Activated T-cell treated with anti-CD3 and anti-CD28 coated beads, Interleukin-2, amount 50 U/mL, for 24 hours (primary cell): ENCODE measurements around the gene HIVEP3.

Experiments used
- DNase-seq: peaks from one replicate; pipeline ENCODE4 v3.0.0-alpha.2; 2020
- H3K27ac Mint-ChIP-seq: 2 replicates; pipeline ENCODE4 v1.8.0; 2020; ENCODE audit warnings: mild to moderate bottlenecking, mixed read lengths
- H3K27me3 Mint-ChIP-seq: 2 replicates; pipeline ENCODE4 v1.8.0; 2020; ENCODE audit warnings: mixed read lengths
- H3K36me3 Mint-ChIP-seq: 2 replicates; pipeline ENCODE4 v1.8.0; 2020; ENCODE audit warnings: low read depth, mixed read lengths
- H3K4me1 Mint-ChIP-seq: 2 replicates; pipeline ENCODE4 v1.8.0; 2020; ENCODE audit warnings: low read depth, mixed read lengths
- H3K4me3 Mint-ChIP-seq: 2 replicates; pipeline ENCODE4 v1.8.0; 2020; ENCODE audit warnings: mild to moderate bottlenecking, moderate library complexity, mixed read lengths
- H3K9me3 Mint-ChIP-seq: 2 replicates; pipeline ENCODE4 v1.8.0; 2020; ENCODE audit warnings: mixed read lengths

The HIVEP3 gene

DNA sequence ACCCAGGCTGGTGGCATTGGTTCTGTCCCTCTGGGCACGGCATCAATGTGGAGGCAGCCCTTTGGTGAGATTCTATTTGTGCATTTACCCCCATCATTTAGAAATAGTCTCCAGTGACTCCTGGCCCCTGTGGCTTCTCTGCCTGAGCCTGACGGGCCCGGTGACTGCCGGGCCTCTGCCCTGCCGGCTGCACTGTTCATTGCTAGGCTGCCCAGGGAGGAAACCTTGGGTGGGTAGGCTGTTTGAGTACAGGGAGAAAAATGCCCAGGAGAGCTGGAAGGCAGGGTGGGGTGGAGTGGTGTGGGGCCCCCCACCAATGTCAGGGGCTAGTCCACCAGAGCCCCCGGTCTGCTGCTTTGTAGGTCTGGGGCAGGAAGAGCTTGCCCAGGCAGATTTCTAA, 410.9 kb downstream of the HIVEP3 start:
- no peaks in the 10 kb centered on the region for H3K27me3 Mint-ChIP-seq
- peaks cover 34% of the 10 kb centered on the region for H3K36me3 Mint-ChIP-seq
- H3K4me3 Mint-ChIP-seq, result no peak overlapping the region
- H3K9me3 Mint-ChIP-seq, result no peaks in the 10 kb centered on the region
- no peak for DNase-seq
- peaks cover 9% of the 10 kb centered on the region for H3K4me1 Mint-ChIP-seq
- no peak overlapping the region for H3K27ac Mint-ChIP-seq

DNA sequence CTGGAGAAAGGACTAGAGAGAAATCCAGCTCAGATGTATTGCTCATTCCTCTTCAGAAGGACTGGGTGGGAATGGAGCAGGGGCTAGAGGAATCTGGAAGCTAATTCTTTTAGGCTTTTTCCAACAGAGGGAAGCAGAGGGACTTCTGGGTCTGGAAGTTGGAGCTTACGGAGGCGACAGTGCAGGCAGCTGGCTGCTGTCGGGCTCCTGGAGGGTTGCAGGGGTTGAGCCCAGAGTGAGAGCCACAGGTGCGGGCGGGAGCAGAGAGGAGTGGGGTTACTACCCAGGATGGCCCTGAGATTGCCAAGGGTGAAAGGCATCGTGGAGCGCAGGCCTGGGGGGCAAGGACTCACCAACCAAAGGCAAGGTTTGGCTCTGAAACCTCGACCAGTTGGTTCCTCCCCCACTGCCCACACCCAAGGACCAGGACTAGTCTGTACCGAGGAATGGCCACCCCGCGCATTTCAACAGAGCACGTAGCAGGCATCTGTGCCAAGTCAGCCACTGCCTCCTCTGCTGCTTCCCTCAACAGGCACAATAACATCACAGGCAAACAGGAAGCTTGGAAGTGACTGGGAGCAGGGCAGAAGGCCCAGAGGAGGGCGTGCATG, 411.5 kb downstream of the HIVEP3 start:
- Mint-ChIP-seq H3K4me1 (peaks cover 9% of the 10 kb centered on the region), H3K27ac (peak overlapping the region; percentile 28), H3K27me3 (no peaks in the 10 kb centered on the region), H3K9me3 (no peaks in the 10 kb centered on the region), H3K4me3 (no peak overlapping the region), H3K36me3 (peaks cover 27% of the 10 kb centered on the region)
- DNase-seq, result no peak

DNA sequence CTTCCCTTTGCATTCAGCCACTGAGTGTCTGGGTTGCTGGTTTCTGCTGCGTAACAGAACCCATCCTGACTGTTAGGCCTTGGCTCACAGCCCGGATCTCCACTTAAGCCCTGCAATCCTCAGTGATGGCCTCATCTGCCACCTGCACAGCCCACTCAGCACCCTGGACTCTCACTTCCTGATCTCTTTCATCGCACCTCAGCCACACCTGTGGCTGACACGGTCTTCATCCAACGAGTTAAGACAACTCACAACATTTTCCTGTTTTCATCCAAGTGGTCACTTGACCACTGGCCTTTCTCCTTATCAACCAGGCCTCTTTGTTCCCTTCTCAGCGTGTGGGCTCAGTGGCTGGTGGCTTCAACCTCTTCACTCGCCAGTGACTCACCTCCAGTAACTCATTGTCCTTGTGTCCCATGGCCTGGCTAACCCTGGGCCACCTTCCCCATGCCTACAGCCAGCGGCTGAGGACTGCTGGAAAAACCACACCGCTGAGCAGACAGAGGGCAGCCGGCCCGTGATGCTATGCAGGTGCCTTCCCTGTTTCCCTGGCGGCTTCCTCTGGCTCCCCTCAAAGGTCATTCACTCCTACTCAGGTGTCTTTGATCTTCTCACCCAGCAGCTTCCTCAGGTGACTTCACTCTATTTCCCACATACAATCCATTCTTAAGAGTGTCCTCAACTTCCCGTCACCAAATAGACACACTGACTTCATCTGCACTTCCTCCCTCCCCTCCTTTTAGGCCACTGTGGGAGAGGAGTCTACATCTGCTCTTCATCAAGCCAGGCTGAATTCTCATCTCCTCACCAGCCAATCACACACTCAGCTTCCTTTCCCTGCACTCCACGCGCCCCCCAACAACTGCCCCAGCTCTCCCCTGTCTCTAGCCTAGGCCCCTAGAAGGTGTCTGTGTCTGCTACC, 414.3 kb downstream of the HIVEP3 start:
- Mint-ChIP-seq H3K4me3 (no peak overlapping the region), H3K27ac (peak overlapping the region; percentile 19), H3K27me3 (no peaks in the 10 kb centered on the region), H3K9me3 (no peaks in the 10 kb centered on the region), H3K36me3 (peaks cover 6% of the 10 kb centered on the region), H3K4me1 (peaks cover 9% of the 10 kb centered on the region)
- no peak for DNase-seq

DNA sequence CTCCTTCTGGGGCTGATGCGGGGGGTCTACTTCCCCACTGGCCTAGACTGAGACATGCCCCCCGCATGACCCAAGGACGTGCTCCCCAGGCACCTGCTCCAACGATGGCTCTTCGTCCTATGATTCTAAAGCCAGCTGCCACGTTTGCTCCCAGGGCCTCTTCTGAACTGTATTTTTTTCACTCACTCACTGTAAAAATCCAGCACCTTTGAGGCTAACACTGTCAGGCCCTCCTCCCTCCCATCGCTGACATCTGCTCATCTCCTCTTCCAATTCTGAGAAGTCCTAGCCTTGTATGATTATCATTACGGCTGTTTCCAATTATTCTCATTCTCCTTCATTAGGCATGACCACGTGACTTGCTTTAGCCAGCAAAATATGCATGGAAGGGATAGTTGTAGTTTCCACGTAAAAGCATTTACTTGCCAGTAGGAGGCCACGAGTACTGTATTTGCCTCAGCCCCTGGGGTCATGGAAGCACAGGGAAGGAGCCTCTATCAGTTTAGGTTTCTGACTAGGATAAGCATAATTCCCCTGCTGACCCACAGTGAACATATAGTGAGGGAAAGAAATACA, 415.1 kb downstream of the HIVEP3 start:
- DNase-seq, result no peak
- Mint-ChIP-seq H3K27me3 (no peaks in the 10 kb centered on the region), H3K4me3 (no peak overlapping the region), H3K4me1 (peaks cover 9% of the 10 kb centered on the region), H3K9me3 (no peaks in the 10 kb centered on the region), H3K36me3 (no peaks in the 10 kb centered on the region), H3K27ac (no peak overlapping the region)

DNA sequence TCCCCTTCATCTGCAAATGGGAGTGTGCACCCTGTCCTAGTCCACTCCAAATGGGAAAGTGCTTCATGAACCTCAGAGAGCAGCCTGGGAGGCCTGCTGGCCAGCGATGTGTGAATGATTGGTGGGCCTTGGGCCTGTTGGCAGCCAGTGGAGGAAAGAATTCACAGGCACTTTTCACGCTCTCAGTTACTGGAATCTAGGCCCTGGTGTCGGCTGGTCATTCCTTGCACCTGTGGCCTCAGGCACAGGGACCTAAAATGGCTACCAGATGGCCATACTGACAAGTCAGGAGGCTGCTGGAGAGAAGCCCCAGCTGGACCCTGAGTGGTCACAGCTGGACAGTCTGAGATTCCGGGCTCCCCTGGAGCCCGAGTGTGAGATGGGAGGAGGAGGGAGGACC, 415.8 kb downstream of the HIVEP3 start:
- Mint-ChIP-seq H3K36me3 (no peaks in the 10 kb centered on the region), H3K27me3 (no peaks in the 10 kb centered on the region), H3K4me1 (peaks cover 9% of the 10 kb centered on the region), H3K4me3 (no peak overlapping the region), H3K27ac (no peak overlapping the region), H3K9me3 (no peaks in the 10 kb centered on the region)
- DNase-seq, result no peak

DNA sequence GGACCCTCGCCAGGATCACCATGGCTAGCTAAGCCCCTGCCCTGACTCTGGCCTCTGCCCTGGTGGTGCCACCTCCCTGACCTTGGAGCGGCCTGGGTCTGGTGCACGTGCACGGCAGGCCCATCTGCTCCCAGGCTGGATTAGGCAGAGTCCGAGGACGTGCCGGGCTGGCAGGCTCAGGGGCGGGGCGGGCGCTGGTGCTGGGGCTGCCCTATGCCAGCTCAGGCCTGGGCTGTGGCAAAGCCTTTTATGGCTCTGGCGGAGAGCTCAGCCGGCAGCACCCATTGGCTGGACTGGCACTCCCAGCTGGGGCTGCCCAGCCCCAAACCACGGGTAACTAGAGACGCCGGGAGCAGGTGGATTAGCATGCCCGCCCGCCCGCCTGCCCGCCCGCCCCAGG, 417.1 kb downstream of the HIVEP3 start:
- Mint-ChIP-seq H3K27ac (no peak overlapping the region), H3K4me1 (peaks cover 9% of the 10 kb centered on the region), H3K27me3 (peaks cover 8% of the 10 kb centered on the region), H3K9me3 (no peaks in the 10 kb centered on the region), H3K4me3 (no peak overlapping the region), H3K36me3 (no peaks in the 10 kb centered on the region)
- no peak for DNase-seq

DNA sequence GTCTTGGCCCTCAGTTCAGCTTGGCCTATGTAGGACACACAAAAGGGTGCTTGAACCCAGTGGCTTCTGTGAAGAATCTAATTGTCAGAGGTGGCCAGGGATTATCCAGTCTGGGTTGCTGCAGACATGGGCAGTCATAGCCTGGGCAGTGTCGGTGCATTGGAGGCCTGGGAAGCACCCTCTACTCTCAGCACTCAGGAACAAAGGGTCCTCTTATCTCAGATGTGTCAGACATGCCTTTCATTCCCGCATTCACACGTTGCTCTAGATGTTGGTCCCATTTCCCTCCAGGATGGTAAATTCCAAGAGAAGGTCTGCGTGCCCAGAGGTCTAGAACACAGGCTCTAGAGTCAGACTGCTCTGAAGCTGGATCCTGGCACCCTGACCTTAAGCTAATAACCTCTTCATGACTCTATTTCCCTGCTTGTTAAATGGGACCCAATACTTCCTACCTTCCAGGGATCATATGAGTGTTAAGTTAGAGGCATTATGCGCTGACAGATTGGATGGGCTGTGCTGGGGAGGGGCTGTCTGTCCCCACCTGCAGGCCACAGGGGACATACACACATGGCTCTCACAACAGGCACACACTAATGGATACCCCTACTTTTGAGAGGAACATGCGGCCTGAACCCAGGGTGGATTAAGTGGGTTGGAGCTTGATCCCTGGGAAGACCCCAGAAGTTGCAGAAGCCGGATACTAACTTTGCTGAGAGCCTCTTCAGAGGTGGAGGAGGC, 417.8 kb downstream of the HIVEP3 start:
- no peak for DNase-seq
- no peak overlapping the region for H3K4me3 Mint-ChIP-seq
- no peaks in the 10 kb centered on the region for H3K9me3 Mint-ChIP-seq
- H3K36me3 Mint-ChIP-seq, result no peaks in the 10 kb centered on the region
- H3K27ac Mint-ChIP-seq, result no peak overlapping the region
- H3K27me3 Mint-ChIP-seq, result peaks cover 8% of the 10 kb centered on the region
- peaks cover 9% of the 10 kb centered on the region for H3K4me1 Mint-ChIP-seq

DNA sequence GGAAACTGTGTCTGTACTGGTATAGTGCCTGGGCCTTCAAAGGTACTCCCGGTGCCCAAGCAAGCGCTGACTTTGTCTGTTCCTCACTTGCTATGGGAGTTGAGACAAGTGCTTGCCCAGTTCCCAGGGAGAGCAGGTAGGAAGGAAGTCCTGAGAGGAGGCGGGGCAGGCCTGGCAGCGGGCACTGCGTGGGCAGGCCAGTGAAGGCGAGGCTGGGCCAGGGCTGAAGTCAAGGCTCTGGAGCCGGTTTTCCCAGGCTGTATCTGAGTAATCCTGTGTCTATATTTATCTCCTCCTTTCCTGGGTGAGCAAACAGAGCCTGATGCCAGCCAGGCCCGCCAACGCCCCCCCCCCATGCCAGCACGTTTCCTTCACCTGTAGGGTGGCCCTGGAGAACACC, 418.3 kb downstream of the HIVEP3 start:
- H3K9me3 Mint-ChIP-seq, result no peaks in the 10 kb centered on the region
- no peak overlapping the region for H3K4me3 Mint-ChIP-seq
- H3K27me3 Mint-ChIP-seq, result peaks cover 14% of the 10 kb centered on the region
- DNase-seq, result no peak
- no peaks in the 10 kb centered on the region for H3K36me3 Mint-ChIP-seq
- H3K27ac Mint-ChIP-seq, result no peak overlapping the region
- H3K4me1 Mint-ChIP-seq, result peaks cover 14% of the 10 kb centered on the region

DNA sequence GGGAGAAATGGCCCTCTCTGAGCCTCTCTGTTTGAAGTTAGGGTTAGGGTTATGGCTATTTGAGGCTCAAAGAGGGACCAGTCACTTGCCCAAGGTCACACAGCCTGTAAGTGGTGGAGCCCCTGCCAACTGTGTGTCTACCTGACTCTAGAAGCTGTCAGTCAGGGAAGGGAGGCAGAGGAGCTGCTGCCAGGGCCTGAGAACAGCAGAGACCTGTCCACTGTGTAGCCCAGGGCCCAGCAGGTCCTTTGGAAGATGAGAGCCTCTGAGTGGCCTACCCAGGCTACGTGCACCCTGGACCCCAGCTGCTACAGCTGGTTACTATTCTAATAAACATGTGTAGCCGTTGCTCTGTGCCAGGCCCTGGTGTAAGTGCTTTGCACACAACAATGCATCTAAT, 419.1 kb downstream of the HIVEP3 start:
- Mint-ChIP-seq H3K4me3 (no peak overlapping the region), H3K27me3 (peaks cover 22% of the 10 kb centered on the region), H3K9me3 (no peaks in the 10 kb centered on the region), H3K27ac (no peak overlapping the region), H3K36me3 (no peaks in the 10 kb centered on the region), H3K4me1 (peaks cover 10% of the 10 kb centered on the region)
- DNase-seq, result no peak

DNA sequence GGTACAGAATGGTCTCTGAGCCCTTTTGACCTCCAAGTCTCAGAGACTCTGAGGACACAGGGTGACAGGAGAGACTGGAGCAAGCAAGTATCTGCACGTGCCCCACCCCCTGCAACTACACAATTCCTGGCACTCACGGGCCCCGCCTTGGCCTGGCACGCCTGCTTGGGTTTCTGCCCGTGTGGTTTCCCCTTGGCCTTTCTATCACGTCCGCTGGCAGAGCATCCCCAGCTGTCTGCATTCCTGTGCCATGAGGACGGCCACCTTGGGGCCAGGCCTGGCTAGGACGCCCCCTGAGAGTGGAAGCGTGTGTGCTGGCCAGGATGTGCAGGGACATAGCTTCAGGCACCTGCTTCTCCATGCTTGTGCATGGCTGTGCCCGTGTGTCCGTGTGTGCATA, 419.9 kb downstream of the HIVEP3 start:
- no peaks in the 10 kb centered on the region for H3K9me3 Mint-ChIP-seq
- H3K4me3 Mint-ChIP-seq, result no peak overlapping the region
- no peak overlapping the region for H3K27ac Mint-ChIP-seq
- no peaks in the 10 kb centered on the region for H3K36me3 Mint-ChIP-seq
- peaks cover 5% of the 10 kb centered on the region for H3K4me1 Mint-ChIP-seq
- H3K27me3 Mint-ChIP-seq, result peaks cover 26% of the 10 kb centered on the region
- DNase-seq, result no peak

DNA sequence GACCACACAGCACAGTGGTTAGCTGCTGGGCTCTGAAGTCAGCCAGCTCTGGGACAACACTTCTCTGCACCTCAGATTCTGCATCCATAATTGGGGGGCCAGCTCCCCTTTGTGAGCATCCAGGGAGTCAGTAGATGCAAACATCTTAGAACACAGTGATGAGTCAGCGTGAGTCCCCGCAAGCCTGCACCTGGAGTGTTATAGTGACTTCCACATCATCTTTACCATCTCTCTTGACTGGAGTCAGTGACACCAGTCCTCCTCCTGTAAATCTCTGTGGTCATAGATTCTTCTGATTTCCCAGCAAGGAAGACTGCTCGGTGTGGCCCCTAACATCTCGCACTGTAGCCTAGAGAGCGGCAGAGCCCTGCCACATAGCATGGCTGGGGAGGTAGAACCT, 420.3 kb downstream of the HIVEP3 start:
- no peak overlapping the region for H3K4me3 Mint-ChIP-seq
- DNase-seq, result no peak
- H3K27me3 Mint-ChIP-seq, result peaks cover 26% of the 10 kb centered on the region
- H3K9me3 Mint-ChIP-seq, result no peaks in the 10 kb centered on the region
- H3K36me3 Mint-ChIP-seq, result no peaks in the 10 kb centered on the region
- no peak overlapping the region for H3K27ac Mint-ChIP-seq
- H3K4me1 Mint-ChIP-seq, result peaks cover 5% of the 10 kb centered on the region

DNA sequence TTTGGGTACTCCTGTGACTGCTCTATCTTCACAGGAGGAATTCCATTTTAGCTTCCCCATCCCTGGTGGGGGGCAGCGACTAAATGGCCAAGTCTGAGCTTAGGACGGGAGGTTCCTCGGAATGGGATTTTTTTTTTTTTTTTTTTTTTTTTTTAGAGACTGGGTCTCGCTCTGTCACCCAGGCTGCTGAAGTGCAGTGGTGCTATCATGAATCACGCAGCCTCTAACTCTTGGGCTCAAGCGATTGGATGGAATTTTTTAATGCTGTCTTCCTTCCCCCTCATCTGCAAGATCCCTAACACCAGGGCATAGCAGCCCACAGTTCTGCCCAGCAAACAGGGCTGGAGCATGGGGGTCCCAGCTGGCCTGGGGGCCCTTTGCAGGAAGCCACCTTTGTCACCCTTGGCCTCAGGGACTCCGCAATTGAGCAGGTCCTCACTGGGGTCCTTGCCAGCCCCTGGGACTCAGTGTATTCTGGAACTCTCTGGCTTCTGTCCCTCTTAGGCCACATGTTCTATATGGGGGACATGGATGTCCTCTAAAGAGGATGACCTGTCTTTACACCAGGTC, 421.2 kb downstream of the HIVEP3 start:
- DNase-seq, result no peak
- no peaks in the 10 kb centered on the region for H3K36me3 Mint-ChIP-seq
- no peaks in the 10 kb centered on the region for H3K9me3 Mint-ChIP-seq
- peaks cover 26% of the 10 kb centered on the region for H3K27me3 Mint-ChIP-seq
- no peak overlapping the region for H3K4me3 Mint-ChIP-seq
- H3K4me1 Mint-ChIP-seq, result peaks cover 7% of the 10 kb centered on the region
- H3K27ac Mint-ChIP-seq, result no peak overlapping the region

DNA sequence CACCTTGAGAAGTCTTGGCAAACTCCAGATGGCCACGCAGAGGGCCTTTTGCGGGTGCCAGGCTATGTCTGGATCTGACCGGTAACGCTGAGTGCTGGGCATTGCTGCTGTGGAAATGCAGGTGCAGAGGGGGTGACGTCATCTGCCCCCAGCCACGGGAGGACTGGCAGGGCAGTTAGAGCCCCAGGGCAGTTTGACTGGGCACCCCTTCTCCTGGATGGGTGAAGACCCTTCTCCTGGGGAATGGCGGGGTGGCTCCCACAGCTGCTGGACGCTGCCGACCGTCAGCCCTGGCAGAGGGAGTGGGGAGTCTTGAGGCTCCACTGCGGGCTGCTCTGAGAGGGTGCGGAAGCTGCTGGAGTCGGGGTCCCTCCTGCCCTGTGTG, 421.7 kb downstream of the HIVEP3 start:
- no peaks in the 10 kb centered on the region for H3K36me3 Mint-ChIP-seq
- H3K27ac Mint-ChIP-seq, result no peak overlapping the region
- no peak overlapping the region for H3K4me3 Mint-ChIP-seq
- H3K9me3 Mint-ChIP-seq, result no peaks in the 10 kb centered on the region
- peaks cover 7% of the 10 kb centered on the region for H3K4me1 Mint-ChIP-seq
- peaks cover 26% of the 10 kb centered on the region for H3K27me3 Mint-ChIP-seq
- no peak for DNase-seq
